HG02938 (cell line): ENCODE results near the gene TBC1D22A.
A peak's percentile ranks its signal among the peaks of the same experiment; 100 is the strongest.
"Not testable (repeated sequence)": the region's sequence is repeated elsewhere in the genome, so short reads cannot be mapped to it uniquely, and the experiment has no call there.

Experiments
- ATAC-seq: cut with Tn5 transposase; IDR thresholded peaks from one replicate; pipeline ENCODE4 v1.9.1; 2021; ENCODE audit warnings: mild to moderate bottlenecking, moderate library complexity; ENCODE audit not compliant: unreplicated experiment

The TBC1D22A gene

DNA sequence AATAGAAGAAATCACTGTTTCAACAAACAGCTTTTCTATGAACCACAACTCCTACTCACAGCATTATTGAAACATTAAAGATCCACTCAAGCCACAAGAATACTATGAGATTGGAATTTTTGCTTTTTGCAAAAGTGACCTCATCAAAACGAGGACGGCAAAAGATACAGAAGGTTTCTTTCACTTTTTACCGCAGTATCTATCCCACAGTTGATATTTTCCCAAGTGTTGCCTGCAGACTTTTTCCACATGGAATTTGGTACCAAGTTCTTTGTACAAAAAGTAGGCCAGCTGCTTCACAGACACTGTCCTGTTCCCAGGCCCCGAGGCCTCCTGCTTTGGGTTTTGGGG lies 204.0 kb downstream of the TBC1D22A start:
- ATAC-seq = no peak

DNA sequence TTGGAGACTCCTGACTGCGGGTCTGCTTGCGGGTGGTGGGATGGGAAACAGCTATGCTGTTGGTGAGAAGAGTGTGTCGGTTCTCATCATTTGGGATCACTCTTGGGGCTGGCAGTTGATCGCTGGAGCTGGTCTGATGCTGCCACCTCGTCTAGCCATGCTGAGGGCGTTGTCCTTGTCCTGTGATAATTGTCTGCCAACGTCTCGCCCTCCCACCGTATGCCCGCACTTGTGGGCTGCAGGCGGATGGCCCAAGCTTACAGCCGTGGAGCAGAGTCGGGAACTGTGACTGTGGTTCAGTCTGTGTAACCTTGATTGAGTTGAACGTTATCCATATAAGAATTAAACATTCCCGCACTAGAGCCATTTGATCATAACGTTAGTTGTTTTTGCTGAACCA lies 204.4 kb downstream of the TBC1D22A start:
- ATAC-seq = no peak

DNA sequence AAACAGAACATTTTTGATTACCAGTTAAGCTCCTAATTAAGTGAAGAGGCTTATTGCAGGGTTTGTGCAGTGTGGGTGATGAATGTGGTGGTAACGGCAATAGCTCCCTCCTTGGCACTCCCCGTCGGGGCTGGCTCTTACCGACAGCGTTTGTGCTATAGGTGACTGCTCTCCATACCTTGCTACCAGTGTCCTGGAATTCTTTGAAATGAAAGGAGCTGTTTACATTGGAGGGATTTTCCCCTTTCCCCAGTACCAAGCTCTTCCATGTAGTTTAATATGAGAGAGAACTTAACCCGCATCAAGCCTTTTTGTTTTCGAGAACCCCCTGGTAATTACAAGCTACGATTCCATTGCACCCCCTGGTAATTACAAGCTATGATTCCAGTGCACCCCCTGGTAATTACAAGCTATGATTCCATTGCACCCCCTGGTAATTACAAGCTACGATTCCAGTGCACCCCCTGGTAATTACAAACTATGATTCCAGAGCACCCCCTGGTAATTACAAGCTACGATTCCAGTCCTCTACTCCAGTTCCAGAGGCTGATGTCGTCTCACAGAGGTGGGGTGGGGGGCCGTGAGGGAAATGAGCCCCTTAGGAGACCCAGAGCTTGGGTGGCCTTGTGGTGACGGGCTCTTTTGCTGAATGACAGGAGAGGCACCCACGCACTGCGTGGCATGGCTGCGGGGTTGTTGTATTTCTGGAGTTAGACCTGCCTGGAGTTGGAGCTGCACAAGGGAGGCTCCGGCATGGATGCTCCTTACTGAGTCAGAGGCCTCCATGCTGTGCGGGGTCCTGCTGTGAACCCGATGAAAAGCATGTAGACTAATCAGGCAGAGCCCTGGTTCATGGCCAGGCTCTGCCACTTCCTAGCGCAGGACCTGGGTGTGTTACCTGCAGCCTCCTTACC lies 205.3 kb downstream of the TBC1D22A start:
- no peak for ATAC-seq

DNA sequence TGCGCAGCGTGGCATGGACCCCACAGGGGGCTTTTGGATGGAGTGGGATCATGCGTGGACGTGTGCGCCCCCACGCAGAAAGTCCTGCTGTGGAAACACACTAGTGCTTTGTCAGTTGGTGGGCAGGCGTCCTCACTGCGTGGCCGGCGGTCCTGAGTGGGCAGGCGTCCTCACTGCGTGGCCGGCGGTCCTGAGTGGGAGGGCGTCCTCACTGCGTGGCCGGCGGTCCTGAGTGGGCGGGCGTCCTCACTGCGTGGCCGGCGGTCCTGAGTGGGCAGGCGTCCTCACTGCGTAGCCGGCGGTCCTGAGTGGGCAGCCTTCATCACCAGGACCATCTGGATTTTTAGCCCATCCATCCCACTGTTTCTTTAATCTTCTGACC lies 205.9 kb downstream of the TBC1D22A start:
- no peak for ATAC-seq

DNA sequence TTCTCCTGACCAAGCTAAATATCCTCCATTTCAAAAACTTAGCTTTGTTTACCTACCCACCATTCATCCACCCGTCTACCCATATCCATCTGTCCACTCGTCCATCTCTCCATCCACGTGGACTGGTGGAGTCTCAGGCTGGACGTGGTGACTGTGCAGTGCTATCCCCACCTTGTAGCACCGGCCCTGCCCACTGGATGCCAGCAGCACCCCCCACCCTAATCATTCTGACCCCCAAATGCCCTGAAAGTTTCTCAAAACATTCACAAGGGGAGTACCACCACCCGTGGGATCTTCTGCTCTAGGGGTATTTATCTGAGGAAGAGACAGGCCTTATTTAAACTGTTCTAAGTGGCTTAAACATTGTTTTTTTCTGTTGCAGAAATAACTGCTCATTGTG lies 206.4 kb downstream of the TBC1D22A start:
- no peak for ATAC-seq

DNA sequence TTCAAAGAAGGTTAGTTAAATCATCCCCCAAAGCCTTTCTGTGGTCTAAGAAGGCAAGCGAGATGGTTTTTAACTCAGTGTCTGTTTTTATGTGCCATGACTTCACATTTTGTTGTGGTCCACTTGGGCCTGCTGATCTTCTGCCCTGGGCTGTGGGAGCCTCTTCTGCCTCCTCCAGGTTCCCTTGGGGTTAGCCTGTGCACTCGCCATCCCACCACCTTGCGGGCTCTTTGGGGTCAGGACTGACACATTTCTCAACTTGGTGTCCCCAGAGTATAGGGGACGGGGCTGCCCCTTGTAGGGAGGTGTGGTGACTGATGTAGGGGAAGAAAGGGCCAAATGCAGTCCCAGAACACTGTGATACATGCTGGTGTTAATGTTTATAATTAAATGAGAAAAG lies 207.0 kb downstream of the TBC1D22A start:
- ATAC-seq = peak; percentile 91

DNA sequence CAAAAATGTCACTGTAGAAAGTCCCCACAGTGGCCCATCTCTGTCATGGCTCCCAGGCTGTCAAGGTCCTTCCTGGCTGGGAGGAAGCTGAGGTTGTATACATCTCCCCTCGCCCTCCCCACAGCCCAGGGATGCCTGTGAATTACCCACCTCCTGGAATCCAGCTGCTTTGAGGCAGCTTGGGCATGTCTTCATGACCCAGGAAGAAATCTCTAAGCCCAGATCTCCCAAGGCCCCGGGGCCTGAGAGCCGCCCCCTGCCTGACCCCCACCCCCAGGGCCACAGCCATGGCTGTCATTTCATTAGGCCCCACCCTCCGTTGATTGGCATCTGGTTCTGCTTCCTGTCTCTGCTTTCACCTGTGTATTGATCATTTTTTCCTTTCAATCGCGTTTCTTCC lies 207.5 kb downstream of the TBC1D22A start:
- ATAC-seq = peak; percentile 34

DNA sequence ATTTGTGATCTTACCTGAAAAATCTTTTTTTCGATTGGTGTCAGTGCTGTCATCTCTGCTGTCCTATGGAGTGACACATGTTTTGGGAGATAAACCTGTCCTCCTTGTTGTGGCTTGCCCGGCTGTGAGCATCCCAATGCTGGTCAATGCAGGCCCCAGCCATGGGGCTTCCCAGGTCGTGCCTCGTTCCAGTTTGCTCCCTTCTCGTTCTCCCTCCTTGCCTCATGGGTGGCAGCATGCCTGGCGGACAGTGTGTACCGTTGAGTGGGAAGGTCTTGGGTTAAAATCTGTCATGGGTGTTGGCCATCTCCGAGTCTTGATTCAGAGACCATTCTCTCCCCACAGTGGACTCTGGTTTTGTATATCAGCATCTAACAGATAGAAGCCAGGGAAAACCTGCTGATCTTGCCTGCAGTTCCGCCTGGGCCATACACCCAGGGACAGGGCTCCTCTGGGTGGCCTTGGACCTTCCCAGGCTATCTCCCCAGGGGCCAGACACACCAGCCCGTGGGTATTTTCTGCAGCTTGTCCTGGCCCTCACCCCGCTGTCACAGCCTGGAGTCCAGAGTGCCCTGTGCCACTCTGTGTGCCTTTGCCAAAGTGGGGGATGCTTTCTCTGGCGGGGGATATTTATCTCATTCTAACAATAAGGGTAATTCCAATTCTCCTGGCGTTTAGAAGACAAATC lies 208.1 kb downstream of the TBC1D22A start:
- ATAC-seq = no peak

DNA sequence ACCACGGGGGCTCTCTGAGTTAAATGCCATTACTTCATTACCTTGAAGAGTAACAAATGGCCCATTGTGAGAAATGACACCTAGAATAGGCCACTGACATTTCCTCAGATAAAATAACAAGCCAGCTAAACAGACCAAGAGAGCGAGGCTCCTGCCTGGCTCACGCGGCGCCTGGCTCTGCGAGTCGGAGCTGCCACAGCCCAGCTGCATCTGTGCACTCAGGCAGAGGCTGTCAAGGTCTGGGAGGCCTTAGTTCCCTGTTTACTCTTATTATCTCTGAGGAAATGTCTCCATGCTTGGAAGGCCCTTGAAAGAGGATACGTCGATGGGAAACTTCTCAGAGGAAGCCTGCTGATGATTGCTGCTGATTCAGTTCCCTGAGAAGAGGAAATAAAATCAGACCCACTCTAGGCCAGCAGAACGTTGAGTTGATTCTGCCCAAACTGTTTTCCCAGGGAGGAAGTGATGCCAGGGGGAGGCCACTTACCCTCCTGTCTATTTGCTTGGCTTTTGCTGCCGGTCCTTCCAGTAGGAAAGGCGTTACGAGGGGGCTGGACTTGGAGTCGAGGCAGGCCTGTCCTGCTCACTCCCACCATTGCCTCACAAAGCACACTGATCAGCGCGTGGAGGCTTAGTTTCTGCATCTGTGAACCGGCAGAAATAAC lies 208.8 kb downstream of the TBC1D22A start:
- no peak for ATAC-seq

DNA sequence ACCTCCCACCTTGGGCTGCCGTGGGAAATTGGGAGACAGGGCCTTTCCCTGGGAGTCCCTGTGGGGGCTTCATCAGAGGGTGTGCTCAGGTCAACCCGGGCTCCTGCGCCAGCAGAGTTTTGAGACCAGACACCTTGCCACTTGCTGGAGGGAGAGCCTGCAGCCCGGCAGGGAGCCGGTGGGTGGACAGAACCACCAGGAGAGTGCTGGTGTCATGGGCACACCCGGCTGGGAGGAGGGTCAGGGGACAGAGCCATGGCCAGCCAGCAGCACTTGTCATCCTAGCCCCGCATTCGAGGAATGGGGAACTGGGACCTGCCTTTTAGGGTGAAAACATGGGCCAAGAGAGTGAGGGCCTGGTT lies 209.3 kb downstream of the TBC1D22A start:
- no peak for ATAC-seq

DNA sequence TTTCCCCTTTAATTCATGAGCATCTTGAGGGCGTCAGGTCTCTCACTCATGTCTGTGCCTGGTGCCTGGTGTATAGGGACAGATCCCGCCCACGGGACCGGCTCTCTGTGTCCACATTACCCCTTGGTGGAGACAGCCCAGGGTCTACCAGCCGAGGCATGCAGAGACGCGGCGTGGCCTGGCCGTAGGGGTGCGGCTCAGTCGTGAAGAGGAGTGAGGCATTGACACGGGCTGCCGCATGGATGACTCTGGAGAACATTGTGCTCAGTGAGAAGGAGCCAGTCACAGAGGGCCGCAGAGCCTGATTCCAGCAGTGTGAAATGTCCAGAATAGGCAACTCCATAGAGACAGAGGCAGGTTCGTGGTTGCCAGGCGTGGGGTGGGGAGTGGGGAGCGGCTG lies 209.8 kb downstream of the TBC1D22A start:
- no peak for ATAC-seq

DNA sequence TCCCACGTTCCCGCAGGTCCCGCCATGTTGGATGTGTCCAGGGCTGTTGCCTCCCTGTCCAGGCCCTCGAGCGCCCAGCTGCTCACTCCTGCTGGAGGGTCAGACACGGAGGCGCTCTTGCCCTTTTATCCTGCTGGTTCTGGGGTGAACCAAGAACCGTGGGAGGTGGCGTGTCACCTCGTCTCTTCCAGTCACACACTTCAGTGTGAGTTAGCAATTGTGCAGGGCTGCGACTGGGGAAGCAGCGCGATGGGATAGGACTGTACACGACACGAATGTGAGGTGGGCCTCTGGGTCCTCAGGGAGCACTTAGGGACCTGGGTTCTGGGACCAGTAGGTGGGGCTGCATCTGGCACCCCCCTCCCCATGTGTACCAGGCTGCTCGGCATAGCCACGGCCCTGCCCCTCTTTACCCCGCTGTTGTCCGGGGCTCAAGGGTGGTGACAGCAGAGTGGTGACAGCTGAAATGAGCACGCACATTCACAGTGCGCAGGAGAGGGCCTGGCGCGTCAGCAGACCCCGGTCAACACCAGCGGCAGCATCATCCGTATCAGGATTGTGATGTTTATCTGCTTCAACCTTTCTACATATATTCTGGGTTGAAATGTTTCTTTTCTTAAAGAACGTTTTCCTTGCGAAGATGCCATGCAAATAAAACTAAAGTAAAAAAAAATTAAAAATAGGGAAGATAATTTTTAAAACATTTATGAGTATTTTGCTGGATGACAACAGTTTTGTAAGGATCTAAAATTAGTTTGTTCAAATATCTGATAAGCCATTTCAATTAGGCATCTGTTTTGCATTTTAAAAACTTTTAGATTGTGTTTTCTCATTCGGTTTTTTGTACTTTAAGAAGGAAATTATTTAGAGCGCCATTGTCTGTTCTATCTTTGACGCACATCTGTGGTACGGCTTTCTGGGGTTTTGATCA lies 210.7 kb downstream of the TBC1D22A start:
- no peak for ATAC-seq

DNA sequence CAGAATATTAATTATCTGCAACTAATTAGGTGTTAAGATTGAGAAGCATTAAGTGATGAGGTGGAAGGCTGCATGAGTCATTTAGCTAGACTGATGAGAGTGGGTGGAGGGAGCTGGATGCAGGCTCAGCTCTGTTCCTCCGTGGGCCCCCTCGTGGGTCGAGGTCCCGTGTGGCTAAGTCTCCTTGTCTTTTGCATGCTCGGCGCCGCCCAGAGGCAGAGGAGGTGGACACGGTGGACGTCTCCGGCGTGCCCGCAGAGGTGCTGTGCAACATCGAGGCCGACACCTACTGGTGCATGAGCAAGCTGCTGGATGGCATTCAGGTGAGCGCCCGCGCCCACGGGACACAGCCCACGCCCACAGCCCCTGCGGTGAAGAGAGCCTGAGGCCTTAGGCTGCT lies 211.6 kb downstream of the TBC1D22A start:
- ATAC-seq = no peak

DNA sequence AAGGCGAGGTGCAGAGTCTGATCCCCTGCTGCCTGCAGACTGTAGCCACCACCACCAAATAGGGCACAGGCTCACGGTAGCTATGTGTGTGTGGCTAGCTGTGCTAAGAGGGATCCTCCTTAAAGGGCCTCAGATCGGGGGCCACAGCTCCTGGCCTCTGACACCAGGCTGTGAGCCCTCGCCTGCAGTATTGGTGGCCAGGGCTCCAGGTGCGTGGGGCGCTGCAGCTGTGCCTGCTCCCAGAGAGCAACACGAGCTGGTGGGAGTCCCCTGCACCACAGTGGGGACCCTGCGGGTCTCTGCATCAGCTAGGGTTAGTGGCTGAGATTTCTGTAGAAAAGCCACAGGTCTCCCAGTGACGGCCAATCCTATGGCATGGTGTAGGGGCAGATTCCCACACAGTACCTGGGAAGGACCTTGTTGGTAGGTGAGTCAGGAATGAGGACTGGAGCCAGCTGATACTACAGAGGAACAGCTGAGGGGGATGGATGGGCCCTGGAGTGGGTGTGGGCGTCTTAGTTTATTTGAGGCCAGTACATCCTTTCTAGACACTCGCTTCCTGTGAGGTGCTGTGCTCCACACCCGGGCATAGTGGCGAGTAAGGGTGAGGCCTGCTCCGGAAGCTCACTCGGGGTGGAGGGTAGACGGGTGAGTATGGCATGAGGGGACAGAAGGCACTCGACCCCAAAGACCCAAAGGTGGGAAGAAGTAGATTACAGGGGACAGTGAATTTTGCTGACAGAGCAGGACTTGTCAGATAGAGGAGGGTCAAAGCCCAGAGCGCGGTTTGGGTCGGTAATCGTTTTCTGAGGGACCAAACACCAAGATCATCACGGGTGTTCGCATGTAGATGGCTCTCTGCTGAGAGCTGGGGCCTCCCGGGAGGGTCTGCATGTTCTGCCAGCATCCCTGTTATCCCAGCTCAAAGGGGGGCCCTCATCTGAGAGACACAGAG lies 212.5 kb downstream of the TBC1D22A start:
- ATAC-seq = no peak

DNA sequence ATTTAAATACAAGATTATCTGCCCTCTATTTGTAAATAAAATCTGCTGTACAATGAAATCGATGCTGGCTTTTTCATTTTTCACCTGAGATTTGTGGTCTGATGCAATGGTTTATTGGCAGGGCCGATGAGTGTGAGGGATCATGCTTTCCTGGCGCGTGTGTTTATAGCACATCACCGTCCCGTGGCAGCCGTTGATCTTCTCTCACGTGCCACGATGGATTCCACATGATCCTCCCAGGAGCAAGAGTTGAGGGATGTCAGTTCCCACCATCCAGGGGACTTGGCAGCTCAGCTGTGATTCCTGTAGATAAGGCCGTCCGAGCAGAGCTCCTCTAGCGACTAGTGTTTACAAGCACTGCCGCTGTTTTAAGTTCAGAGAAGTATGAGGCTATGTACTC lies 213.7 kb downstream of the TBC1D22A start:
- ATAC-seq = no peak

DNA sequence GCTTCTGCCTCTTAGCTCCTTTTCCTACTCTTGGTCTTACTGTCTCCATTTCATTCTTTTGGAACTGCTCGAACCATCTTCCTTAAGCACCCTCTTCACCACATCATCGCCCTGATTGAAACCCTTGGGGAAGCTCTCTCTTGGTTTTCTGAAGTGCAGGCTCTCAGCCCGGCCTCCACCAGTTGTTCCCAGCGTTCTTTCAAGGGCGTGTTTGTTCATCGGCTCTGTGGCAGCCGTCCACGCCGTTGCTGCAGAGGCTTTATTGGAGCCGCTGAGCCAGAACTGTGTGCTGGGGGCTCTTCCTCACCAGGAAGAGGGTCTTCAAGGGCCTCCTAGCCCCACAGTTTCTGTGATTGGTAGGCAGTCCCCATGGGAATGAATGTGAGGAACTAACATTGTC lies 214.1 kb downstream of the TBC1D22A start:
- no peak for ATAC-seq

DNA sequence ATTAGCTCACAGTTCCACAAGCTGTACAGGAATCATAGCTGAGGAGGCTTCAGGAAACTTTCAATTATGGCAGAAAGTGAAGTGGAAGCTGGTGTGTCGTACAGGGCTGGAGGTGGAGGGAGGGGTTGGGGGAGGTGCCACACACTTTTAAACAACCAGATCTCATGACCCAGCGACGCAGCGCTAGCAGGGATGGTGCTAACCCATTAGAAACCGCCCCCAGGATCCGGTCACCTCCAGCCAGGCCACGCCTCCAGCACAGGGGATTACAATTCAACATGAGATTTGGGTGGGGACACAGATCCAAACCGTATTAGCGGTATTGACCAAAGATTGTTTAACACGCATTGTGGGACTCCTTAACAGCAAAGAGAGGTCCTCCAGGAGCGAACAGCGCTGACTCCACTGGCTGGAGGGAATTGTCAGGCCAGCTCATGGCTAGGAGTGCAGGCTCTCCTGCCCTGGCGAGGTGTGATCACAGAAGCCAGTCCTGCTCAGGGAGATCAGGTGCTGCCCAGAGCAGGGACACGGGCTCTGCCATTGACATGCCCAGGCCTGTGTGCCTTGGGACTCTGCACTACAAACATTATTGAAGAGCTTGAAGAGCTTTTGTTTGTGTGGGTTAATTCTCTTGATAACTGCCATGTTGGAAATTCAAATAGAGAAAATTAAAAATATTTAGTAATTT lies 215.3 kb downstream of the TBC1D22A start:
- no peak for ATAC-seq

DNA sequence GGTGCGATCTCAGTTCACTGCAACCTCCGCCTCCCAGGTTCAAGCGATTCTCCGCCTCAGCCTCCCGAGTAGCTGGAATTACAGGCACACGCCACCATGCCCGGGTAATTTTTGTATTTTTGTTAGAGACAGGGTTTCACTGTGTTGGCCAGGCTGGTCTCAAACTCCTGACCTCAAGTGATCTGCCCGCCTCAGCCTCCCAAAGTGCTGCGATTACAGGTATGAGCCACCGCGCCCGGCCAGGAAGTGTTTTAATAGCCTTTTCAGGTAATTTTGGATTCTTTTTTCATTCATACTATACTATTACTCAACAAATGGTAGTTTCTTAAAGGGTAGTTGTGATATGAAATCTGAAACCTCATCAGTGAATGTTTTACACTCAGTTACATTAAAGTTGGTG lies 216.2 kb downstream of the TBC1D22A start:
- ATAC-seq = not testable (repeated sequence)

DNA sequence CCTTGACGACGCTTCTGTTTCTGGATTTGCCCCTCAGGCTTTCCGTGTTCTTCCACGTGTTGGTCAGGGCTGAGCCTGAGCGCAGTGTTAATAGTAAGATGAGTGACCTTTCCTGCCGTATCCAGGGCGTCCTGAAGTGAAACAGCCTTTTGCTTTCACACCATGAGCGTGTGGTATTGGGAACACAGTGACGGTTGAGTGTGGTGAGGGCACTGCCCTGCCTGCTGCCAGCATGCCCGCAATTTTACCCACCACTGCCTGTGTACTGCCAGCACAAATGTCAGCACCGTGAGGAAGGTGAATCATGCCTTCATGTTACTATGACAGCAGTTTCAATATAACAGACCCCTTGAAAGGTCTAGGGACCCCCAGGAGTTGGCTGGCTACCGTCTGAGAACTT lies 217.1 kb downstream of the TBC1D22A start:
- ATAC-seq = no peak
